Lower leg skin (tissue), 4 donors: ENCODE results near the gene RLBP1. TPM values are rescaled to one million over a fixed set of nuclear protein-coding genes. Genes with fewer than 3 reads are reported as not detected.
A peak's percentile ranks its signal among the peaks of the same experiment; 100 is the strongest.

Experiments
- DNase-seq, 2 donors: peaks; one replicate each; pipeline ENCODE4 v3.0.0-alpha.2; 2019; ENCODE audit warnings: low spot score in 2 of 2
- H3K4me3 ChIP-seq: fragments of 200-600 bp; sonication (generic); 2 replicates; pipeline ENCODE4 v1.5.1; 2017; ENCODE audit warnings: mild to moderate bottlenecking, low read depth; ENCODE audit not compliant: poor library complexity, severe bottlenecking
- POLR2A ChIP-seq, 2 donors: fragments of 450-650 bp; IDR thresholded peaks; one replicate each; pipeline ENCODE4 v1.6.1; 2016 to 2017; ENCODE audit warnings: antibody characterized with exemption in 2 of 2, mild to moderate bottlenecking in 1 of 2, moderate library complexity in 1 of 2
- WGBS, 2 donors: methylation state at CpG; one replicate each; pipeline ENCODE4 v1.1.5; 2018; 5-methylcytosine and 5-hydroxymethylcytosine counted together
- intact Hi-C: fragments of 100-400 bp; cut with DNase I; formaldehyde crosslinking; loops from one replicate; pipeline ENCODE4 v1.15.0; 2023; ENCODE audit warnings: low total_unique reads
- total RNA-seq, 4 donors: library from RNA; depleted of rRNA; stranded (reverse); fragments of >200 nt; gene quantifications; one replicate each; pipeline ENCODE4 v1.1.0, GENCODE V29; 2016
- TF ChIP-seq, protein P1 (sequence below), 3 donors: fragments of 450-650 bp; IDR thresholded peaks; one replicate each; pipeline ENCODE4 v1.5.1; 2016; ENCODE audit warnings: antibody characterized with exemption in 3 of 3, mild to moderate bottlenecking in 3 of 3, moderate library complexity in 2 of 3

RLBP1 gene
- total RNA-seq, 4 donors from 2014 or later = not detected

DNA sequence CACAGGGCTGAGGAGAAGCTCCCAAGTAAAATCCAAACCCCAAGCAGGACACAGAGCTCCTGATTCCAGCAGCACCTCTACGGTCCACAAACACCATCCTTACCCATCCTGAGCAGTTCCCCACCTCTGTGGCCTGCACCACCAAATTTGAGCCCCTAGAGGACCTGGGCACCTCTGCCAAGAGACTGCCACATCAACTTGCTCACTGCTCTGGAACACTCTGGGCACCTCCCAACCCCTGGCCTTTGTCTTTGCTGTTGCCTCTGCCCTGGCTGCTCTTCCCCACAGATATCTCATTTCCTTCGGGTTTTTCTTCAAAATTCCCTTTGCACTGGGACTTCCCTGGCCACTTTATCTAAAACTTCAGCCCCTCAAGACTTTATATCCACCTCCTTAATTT lies 5.8 kb downstream of the RLBP1 start:
- TF ChIP-seq, protein P1, sequence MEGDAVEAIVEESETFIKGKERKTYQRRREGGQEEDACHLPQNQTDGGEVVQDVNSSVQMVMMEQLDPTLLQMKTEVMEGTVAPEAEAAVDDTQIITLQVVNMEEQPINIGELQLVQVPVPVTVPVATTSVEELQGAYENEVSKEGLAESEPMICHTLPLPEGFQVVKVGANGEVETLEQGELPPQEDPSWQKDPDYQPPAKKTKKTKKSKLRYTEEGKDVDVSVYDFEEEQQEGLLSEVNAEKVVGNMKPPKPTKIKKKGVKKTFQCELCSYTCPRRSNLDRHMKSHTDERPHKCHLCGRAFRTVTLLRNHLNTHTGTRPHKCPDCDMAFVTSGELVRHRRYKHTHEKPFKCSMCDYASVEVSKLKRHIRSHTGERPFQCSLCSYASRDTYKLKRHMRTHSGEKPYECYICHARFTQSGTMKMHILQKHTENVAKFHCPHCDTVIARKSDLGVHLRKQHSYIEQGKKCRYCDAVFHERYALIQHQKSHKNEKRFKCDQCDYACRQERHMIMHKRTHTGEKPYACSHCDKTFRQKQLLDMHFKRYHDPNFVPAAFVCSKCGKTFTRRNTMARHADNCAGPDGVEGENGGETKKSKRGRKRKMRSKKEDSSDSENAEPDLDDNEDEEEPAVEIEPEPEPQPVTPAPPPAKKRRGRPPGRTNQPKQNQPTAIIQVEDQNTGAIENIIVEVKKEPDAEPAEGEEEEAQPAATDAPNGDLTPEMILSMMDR (IDR thresholded peaks at IDR 0.05) = no peak
- TF ChIP-seq POLR2A (IDR thresholded peaks at IDR 0.05) = no peak
- intact Hi-C loops = loop anchor here (10.0 kb wide), 1 partner anchor 79 kb away; no protein-coding TSS in a partner anchor
- 90 to 91% methylated on average over 2 of the region's 2 CpGs for WGBS, 2 donors
- H3K4me3 ChIP-seq = no peak overlapping the region
- DNase-seq = no peak

DNA sequence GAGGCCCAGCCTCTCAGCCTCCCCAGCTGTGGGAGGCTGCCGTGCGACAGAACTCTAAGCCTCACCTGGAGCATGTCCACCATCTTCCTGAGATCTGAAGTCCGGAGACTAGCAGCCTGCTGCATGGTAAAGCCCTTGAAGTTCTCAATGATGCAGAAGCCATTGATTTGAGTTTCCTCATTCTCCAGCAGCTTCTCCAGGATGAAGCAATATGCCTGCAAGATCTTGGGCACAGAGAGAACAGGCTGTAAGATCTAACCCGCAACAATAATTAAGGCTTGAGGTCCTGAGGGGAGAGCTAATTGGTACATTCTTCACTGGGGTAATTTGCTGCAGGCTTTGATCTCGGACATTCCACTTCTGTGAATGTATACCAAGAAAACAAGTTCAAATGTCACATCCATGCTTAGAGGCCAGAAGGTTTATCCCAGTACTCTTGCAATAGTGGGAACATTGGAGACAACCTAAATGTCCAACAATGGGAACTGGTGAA lies 9.7 kb downstream of the RLBP1 start:
- intact Hi-C loops = loop anchor here (10.0 kb wide), 1 partner anchor 83 kb away; no protein-coding TSS in a partner anchor
- H3K4me3 ChIP-seq = no peak overlapping the region
- no peak for DNase-seq
- TF ChIP-seq POLR2A (IDR thresholded peaks at IDR 0.05) = no peak
- TF ChIP-seq, protein P1 (IDR thresholded peaks at IDR 0.05) = no peak
- WGBS, 2 donors = 72 to 77% methylated on average over 5 of the region's 5 CpGs

DNA sequence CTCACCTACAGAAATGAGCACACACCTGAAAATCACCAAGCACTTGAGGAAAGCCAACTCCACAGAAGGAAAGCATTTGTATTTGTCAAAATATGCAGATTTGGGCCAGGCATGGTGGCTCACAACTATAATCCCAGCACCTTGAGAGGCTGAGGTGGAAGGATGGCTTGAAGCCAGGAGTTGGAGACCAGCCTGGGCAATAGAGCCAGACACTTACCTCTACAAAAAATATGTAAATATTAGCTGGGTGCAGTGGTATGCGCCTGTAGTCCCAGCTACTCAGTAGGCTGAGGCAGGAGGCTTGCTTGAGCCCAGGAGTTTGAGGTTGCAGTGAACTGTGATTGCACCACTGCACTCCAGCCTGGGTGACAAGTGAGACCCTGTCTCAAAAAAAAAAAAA lies 12.3 kb downstream of the RLBP1 start:
- intact Hi-C loops = no loop called here
- H3K4me3 ChIP-seq = no peak overlapping the region
- TF ChIP-seq POLR2A (IDR thresholded peaks at IDR 0.05) = no peak
- TF ChIP-seq, protein P1 (IDR thresholded peaks at IDR 0.05) = no peak
- WGBS, 2 donors = 86 to 90% methylated on average over 1 of the region's 1 CpG
- no peak for DNase-seq

DNA sequence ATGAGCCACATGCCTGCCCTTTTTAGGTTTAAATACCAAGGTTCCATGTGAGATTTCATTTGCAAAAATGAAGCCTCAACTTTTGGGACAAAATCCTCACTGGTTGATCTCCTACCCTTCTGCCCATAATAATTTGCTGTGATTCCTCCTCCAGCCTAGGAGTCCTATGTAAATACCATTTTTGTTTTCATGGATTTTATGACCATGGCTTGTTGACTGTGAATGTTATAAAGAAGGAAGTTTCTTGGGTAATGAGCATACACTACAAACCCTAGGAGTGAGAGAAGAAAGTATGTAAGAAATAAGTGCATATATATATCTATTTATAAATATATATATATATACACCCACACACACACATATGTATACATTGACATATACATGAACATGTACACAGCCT lies 13.1 kb downstream of the RLBP1 start:
- no peak for DNase-seq
- no peak overlapping the region for H3K4me3 ChIP-seq
- TF ChIP-seq POLR2A (IDR thresholded peaks at IDR 0.05) = no peak
- TF ChIP-seq, protein P1 (IDR thresholded peaks at IDR 0.05) = no peak
- intact Hi-C loops = no loop called here

DNA sequence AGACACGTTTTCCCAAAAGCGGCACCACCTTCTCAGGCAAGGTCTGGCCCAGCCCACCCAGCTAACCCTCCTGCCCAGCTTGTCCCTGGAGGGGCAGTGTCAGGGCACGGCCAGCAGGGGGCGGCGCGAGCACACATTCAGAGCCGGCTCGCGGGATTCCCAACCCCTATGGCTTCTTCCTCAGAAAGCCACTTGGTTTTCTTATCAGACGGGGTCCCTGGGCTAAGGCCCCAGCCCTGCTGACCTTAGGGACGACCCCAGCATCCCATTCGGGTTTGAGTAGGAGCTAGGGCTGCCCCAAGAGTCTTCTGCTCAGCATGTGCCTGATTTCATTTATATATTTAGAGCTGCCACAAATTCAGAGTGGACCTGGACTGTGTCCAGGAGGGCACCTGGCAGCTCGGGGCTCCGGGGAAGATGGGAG lies 14.5 kb downstream of the RLBP1 start:
- 0 to 1% methylated on average over 14 of the region's 14 CpGs for WGBS, 2 donors
- DNase-seq = peak; percentile 46 to 95
- intact Hi-C loops = no loop called here
- TF ChIP-seq, protein P1 (IDR thresholded peaks at IDR 0.05) = peak in 1 of 3 donors; percentile 57
- no peak for TF ChIP-seq POLR2A (IDR thresholded peaks at IDR 0.05)
- no peak overlapping the region for H3K4me3 ChIP-seq

DNA sequence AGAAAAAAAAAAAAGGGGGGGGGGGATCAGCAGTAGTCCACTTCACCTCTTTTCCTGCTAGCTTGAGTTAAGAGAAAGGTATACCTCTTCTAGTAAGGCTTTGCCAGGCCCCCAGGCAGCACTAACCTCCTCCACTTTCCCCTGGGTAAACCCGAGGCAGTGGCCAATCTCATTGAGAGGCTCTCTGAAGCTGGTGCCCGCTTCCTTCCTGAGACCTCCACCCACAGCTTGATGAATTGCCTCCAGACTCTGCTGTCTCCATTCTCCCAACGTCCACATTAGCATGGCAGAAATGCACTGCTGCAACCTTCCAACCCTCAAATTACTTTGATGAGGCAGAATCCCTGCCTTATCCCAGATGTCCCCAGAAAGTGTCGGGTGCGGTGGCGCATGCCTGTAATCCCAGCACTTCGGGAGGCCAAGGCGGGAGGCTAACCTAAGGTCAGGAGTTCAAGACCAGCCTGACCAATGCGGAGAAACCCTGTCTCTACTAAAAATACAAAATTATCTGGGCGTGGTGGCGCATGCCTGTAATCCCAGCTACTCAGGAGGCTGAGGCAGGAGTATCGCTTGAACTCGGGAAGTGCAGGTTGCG lies 15.3 kb downstream of the RLBP1 start:
- WGBS, 2 donors = 65 to 73% methylated on average over 14 of the region's 14 CpGs
- intact Hi-C loops = no loop called here
- DNase-seq = no peak
- no peak for TF ChIP-seq POLR2A (IDR thresholded peaks at IDR 0.05)
- TF ChIP-seq, protein P1 (IDR thresholded peaks at IDR 0.05) = no peak
- H3K4me3 ChIP-seq = no peak overlapping the region
